Activated T-helper 17 cell treated with anti-CD3 and anti-CD28 coated beads, Interleukin-2, amount 50 U/mL, for 72 hours (primary cell): Measurements from ENCODE around the gene KLHL1. TPM values are rescaled to one million over a fixed set of nuclear protein-coding genes. Genes with fewer than 3 reads are reported as not detected.

Experiments used
- ATAC-seq: fragments of 150-1000 bp; cut with Tn5 transposase; replicated peaks from 2 replicates; pipeline ENCODE4 v1.10.0; 2021; ENCODE audit warnings: mild to moderate bottlenecking, moderate library complexity
- H3K27ac Mint-ChIP-seq: one replicate; pipeline ENCODE4 v1.8.0; 2022; ENCODE audit warnings: mixed read lengths
- H3K27me3 Mint-ChIP-seq: one replicate; pipeline ENCODE4 v1.8.0; 2022; ENCODE audit warnings: mixed read lengths
- H3K36me3 Mint-ChIP-seq: one replicate; pipeline ENCODE4 v1.8.0; 2022; ENCODE audit warnings: low read depth, mild to moderate bottlenecking, mixed read lengths
- H3K4me1 Mint-ChIP-seq: one replicate; pipeline ENCODE4 v1.8.0; 2022; ENCODE audit warnings: mixed read lengths
- H3K4me3 Mint-ChIP-seq: one replicate; pipeline ENCODE4 v1.8.0; 2022; ENCODE audit warnings: mild to moderate bottlenecking, mixed read lengths
- H3K9me3 Mint-ChIP-seq: one replicate; pipeline ENCODE4 v1.8.0; 2022; ENCODE audit warnings: mixed read lengths
- total RNA-seq, 2 donors: library from RNA; stranded (reverse); gene quantifications; one replicate each; pipeline ENCODE4 v1.2.3, GENCODE V29; 2022

KLHL1 gene
- total RNA-seq, 2 donors from 2014 or later = not detected

DNA sequence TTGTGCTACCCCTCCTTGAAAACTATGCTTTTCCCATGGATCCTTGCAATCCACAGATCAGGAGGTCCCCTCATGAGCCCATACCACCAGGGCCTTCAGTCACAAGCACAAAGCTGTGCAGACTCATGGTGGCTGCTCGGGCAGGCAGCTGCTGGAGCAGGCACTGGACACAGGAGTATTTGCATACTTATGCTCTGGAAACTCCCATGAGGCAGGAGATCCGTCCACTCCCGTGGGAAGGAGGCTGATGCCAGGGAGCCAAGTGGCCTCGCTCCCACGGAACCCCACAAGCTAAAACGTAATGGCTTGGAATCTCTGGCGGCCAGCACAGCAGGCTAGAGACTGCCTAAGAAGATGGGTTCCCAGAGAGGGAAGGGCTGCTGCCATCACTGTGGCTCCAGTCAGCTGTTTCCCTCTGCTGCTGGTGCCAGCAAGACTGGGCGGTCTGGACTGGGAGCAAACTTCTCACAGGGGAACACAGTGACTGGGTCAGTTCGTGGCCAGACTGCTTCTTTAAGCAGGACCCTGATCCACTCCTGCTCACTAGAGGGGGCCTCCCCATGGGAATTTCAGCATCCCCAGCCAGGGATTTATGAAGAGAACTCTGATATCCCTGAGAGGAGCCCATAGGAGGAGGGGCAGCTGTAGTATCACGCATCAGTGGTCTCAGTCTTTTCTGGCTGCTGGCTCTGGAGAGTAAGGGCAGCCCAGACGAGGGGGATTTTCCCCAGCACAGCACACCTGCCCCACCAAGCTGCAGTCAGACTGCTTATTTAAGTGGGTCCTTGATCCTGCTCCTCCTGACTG, 370.9 kb downstream of the KLHL1 start:
- ATAC-seq = no peak
- no peak overlapping the region for H3K27ac Mint-ChIP-seq
- peaks cover 12% of the 10 kb centered on the region for H3K9me3 Mint-ChIP-seq
- no peaks in the 10 kb centered on the region for H3K27me3 Mint-ChIP-seq
- H3K4me3 Mint-ChIP-seq = no peak overlapping the region
- no peaks in the 10 kb centered on the region for H3K4me1 Mint-ChIP-seq
- H3K36me3 Mint-ChIP-seq = no peaks in the 10 kb centered on the region

DNA sequence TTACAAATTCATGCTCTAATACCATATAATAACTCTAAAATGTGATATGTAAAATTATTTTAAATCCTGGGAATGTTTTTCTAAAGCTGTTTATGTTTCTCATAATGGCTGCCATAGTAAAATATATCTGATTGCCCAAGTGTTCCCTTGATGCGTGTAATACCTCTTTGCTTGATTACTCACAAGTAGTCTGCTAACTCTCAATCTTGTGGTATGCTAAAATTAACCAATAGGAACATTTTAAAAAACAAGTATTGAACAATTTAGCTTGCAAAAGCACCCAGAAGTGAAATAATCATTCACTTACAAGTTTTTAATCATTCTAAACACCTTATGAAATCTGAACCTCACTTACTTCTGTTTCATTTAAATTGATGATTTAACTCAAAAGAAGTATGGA, 386.6 kb downstream of the KLHL1 start:
- Mint-ChIP-seq H3K27me3 (no peaks in the 10 kb centered on the region), H3K4me3 (no peak overlapping the region), H3K27ac (no peak overlapping the region), H3K9me3 (peaks cover 12% of the 10 kb centered on the region), H3K4me1 (no peaks in the 10 kb centered on the region), H3K36me3 (no peaks in the 10 kb centered on the region)
- no peak for ATAC-seq

DNA sequence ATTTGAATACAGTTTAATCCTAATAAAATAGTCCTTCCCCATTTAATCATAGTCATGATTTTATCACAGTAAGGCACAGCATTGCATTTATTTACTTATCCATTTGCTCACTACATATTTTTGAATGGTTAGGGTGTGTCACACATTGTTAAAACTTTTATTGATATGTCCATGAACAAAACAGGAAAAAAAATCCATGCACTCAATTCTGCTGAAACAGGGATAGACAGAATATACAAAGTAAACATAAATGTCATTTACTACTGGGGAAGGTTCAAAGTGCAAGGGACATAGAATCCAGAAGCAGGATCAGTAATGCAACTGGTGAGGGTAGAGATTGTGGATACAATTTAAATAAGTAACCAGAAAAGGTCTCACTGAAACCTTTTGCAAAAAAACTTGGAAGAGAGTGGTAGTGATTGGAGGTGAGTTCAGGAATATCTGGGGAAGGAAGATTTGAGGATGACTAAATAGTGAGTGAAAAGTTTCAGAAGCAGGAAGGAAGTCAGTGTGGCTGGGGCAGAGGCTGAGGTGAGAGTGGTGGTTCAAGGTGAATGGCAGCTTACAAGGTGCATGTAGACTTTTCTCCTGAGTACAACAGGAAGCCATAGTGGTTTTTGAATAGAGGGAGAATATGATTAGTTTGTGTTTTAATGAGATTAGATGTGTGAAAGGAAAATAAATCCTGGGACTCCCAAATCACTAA, 387.8 kb downstream of the KLHL1 start:
- Mint-ChIP-seq H3K27ac (no peak overlapping the region), H3K27me3 (no peaks in the 10 kb centered on the region), H3K36me3 (no peaks in the 10 kb centered on the region), H3K4me3 (no peak overlapping the region), H3K9me3 (peaks cover 12% of the 10 kb centered on the region), H3K4me1 (no peaks in the 10 kb centered on the region)
- no peak for ATAC-seq

DNA sequence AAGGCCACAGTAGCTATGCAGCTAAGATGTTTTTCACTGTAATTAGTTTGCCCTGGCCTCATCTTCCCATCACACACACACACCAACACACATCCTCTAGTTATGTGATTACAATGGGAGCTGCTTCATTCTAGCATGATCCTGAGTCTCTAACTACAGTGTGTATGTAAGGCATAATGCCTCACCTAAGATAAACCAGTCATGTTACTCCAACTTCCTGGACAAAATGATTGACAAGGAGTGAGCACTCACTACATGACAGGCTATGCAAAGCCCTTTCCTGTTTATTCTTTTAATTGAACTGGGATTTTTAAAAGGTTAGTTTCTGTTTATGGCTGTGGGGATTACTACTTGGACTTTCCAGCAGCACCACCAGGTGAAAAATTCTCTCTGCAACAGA, 401.4 kb downstream of the KLHL1 start:
- H3K4me3 Mint-ChIP-seq = no peak overlapping the region
- H3K36me3 Mint-ChIP-seq = no peaks in the 10 kb centered on the region
- H3K9me3 Mint-ChIP-seq = peaks cover 8% of the 10 kb centered on the region
- no peak overlapping the region for H3K27ac Mint-ChIP-seq
- H3K27me3 Mint-ChIP-seq = no peaks in the 10 kb centered on the region
- H3K4me1 Mint-ChIP-seq = no peaks in the 10 kb centered on the region
- no peak for ATAC-seq

DNA sequence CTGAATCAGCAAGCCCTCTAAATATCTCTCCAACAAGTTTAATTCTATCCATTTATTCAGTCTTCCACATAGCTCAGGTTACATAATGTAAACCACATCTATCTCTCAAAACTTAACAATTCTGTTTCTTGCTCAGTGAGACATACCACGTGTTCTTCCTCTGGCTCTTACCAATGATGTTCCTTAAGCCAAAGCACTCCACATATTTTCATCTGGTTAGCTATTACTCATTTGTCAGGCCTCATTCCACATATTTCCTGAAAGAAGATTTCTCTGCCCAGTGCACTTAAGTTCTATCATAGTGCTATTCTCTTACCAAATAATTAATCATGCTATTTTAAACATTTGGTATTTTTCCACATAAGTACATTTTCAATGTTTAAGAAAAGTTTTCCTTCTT, 403.9 kb downstream of the KLHL1 start:
- no peak overlapping the region for H3K27ac Mint-ChIP-seq
- no peak for ATAC-seq
- H3K4me1 Mint-ChIP-seq = no peaks in the 10 kb centered on the region
- no peaks in the 10 kb centered on the region for H3K27me3 Mint-ChIP-seq
- no peaks in the 10 kb centered on the region for H3K36me3 Mint-ChIP-seq
- peaks cover 12% of the 10 kb centered on the region for H3K9me3 Mint-ChIP-seq
- no peak overlapping the region for H3K4me3 Mint-ChIP-seq

DNA sequence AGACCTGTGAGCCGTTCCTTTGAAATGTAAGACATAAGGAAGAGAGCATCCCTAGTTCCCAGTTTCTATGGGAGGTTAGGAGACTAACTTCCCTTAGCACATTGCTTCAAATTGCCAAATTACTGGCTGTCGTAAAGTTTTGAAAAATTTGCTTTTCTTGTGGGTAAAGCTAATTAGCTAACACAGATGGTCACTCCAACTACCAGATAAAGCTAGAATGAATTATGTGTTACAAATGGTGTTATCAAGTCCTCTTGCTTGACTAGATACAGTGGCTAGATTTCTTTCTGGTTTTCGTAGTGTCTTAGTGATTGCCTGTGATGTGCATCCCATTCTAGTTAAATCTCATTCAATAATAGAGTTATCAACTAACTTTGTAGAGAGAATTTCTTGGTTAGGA, 417.3 kb downstream of the KLHL1 start:
- no peaks in the 10 kb centered on the region for H3K9me3 Mint-ChIP-seq

DNA sequence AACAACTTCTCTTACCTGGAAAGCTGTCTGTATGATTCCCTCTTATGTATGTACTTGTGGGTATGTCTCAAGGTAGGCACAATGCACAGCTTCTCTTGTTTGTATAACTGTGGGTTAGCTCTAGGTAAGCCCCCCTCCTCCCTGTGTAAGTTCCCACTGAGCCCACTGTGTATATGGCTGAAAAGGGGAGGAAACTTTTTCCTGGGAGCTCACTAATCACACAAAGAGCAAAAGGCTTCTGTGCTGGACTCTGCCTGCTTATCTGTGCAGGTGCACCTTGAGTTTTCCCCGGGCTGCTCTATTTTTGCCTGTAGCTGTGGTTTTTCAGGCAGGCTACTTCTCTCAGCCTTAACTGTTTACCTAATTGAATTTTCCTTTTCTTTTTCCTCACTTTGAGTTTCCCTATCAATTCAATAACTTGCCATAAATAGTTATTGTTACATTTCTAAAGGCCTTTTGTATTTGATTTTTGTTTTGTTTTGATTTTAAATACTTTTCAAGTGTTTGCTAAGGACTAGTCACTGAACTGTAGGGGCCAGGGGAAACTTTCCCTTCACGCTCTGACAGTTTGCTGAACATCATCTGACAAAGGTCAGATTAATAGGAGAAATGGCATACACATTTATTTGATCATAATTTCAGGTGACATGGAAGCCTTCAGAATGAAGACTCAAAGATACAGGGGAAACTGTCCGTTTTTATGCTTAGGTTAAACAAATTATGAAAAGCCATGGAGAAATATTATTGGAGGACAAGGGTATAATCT, 424.1 kb downstream of the KLHL1 start:
- Mint-ChIP-seq H3K4me3 (no peak overlapping the region), H3K27ac (no peak overlapping the region), H3K36me3 (no peaks in the 10 kb centered on the region), H3K9me3 (no peaks in the 10 kb centered on the region), H3K4me1 (no peaks in the 10 kb centered on the region), H3K27me3 (no peaks in the 10 kb centered on the region)
- no peak for ATAC-seq

More for the DNA sequence above, 417.3 kb downstream of the KLHL1 start:
- Mint-ChIP-seq H3K4me3 (no peak overlapping the region), H3K27ac (no peak overlapping the region), H3K36me3 (no peaks in the 10 kb centered on the region), H3K27me3 (no peaks in the 10 kb centered on the region), H3K4me1 (no peaks in the 10 kb centered on the region)
- no peak for ATAC-seq

DNA sequence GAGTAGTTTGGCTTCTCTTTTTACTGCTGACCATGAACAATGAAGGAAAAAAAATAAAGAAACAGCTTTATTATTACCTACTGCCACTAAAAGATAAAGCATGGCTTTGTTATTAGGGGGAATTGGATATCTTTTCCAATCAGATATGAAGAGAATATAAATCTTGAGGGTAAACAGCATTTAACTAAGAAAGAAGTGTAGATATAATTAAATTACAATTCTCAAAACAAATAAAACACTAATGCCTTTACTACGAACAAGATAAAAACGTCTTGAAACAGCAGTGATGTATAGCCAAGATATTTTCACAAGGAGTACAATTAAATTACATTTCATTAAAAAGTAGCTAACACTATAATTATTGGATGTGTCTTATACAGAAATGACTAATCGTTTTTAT, 426.5 kb downstream of the KLHL1 start:
- Mint-ChIP-seq H3K27me3 (no peaks in the 10 kb centered on the region), H3K4me3 (no peak overlapping the region), H3K36me3 (no peaks in the 10 kb centered on the region), H3K27ac (no peak overlapping the region), H3K9me3 (peaks cover 8% of the 10 kb centered on the region), H3K4me1 (no peaks in the 10 kb centered on the region)
- no peak for ATAC-seq

DNA sequence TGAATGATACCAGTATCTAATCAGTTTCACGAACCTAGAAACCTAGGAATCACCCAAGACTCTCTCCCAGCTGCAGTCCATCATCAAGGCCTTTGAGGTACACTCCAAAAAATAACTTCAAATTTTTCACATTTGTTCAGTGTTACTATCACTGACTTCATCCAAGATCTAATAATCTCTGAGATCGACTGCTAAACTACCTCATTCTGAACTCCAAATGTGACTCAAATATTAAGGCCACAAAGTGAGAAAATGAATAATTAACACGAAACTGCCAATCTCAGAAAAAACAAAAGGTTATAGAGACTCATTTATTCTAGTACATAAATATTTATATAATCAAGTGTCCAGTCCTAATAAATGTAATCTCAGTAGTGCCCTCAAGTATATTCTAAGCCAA, 430.9 kb downstream of the KLHL1 start:
- Mint-ChIP-seq H3K9me3 (peaks cover 13% of the 10 kb centered on the region), H3K4me1 (no peaks in the 10 kb centered on the region), H3K27me3 (no peaks in the 10 kb centered on the region), H3K27ac (no peak overlapping the region), H3K36me3 (no peaks in the 10 kb centered on the region), H3K4me3 (no peak overlapping the region)
- ATAC-seq = no peak

DNA sequence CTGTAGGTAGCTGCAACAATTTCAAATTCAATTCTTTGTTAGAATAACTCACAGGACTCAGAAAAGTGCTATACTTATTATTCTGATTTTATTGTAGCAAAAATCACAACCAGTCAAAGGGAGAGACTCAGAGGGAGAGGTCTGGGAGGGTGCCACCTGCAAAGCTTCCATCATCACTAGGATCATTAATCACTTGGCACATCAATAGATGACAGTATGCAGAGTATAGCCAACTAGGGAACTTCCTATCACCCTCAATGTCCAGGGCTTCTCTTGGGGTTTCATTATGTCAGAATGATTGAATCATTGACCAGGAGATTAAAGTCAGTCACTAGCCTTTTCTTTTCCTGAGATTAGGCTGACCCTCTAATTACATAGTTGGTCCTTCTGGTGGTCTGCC, 432.0 kb downstream of the KLHL1 start:
- Mint-ChIP-seq H3K9me3 (peaks cover 13% of the 10 kb centered on the region), H3K27ac (no peak overlapping the region), H3K4me3 (no peak overlapping the region), H3K4me1 (no peaks in the 10 kb centered on the region), H3K36me3 (no peaks in the 10 kb centered on the region), H3K27me3 (no peaks in the 10 kb centered on the region)
- ATAC-seq = no peak

DNA sequence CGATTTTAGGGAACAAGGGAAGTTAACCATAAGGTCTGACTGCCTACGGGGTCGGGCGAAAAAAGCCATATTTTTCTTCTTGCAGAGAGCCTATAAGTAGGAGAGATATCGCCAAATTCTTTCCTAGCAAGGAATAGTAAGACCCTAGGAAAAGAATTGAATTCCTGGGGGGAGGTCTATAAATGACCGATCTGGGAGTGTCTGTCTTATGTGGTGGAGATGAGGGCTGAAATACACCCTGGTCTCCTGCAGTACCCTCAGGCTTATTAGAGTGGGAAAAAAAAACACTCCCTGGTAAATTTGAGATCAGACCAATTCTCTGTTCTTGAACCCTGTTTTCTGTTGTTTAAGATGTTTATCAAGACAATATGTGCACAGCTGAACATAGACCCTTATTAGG, 448.1 kb downstream of the KLHL1 start:
- H3K27me3 Mint-ChIP-seq = no peaks in the 10 kb centered on the region

DNA sequence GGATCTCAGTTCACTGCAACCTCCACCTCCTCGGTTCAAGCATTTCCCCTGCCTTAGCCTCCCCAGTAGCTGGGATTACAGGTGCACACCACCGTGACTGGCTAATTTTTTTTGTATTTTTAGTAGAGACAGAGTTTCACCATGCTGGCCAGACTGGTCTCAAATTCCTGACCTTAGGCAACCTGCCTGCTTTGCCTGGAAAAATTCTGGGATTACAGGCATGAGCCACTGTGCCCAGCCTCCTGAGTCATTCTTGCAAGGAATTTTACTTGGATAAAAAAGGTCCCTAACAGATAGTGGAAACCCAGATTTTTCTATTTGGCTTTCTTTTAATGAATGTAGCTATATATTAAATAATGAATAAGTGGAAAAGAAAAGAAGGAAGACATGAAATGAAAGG, 450.6 kb downstream of the KLHL1 start:
- Mint-ChIP-seq H3K9me3 (peaks cover 19% of the 10 kb centered on the region), H3K27me3 (no peaks in the 10 kb centered on the region), H3K4me3 (no peak overlapping the region), H3K4me1 (no peaks in the 10 kb centered on the region), H3K36me3 (no peaks in the 10 kb centered on the region), H3K27ac (no peak overlapping the region)
- no peak for ATAC-seq

More for the DNA sequence above, 448.1 kb downstream of the KLHL1 start:
- no peak overlapping the region for H3K27ac Mint-ChIP-seq
- H3K4me3 Mint-ChIP-seq = no peak overlapping the region
- H3K4me1 Mint-ChIP-seq = no peaks in the 10 kb centered on the region
- peaks cover 19% of the 10 kb centered on the region for H3K9me3 Mint-ChIP-seq
- H3K36me3 Mint-ChIP-seq = no peaks in the 10 kb centered on the region
- no peak for ATAC-seq

DNA sequence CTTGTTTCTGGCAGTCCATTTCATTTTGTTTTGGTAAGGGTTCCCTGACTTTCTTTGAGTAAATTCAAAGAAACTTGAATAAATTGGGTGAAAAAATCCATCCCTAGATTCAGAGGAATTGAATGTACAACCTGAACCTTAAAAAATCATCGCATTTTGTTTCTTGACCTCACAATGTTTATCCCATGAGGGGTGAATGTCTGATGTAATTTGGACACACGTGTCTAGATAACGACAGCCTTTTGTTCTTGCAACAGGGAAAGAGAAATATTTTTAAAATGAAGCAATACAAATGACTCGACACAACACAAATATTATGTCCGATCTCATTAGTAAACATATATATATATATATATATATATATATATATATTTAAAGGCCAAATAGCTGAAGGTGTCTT, 453.9 kb downstream of the KLHL1 start:
- Mint-ChIP-seq H3K9me3 (peaks cover 10% of the 10 kb centered on the region), H3K27ac (no peak overlapping the region), H3K4me3 (no peak overlapping the region), H3K4me1 (no peaks in the 10 kb centered on the region), H3K36me3 (no peaks in the 10 kb centered on the region), H3K27me3 (no peaks in the 10 kb centered on the region)
- no peak for ATAC-seq
